ENCODE measurements around the gene SLC7A5.
A peak's percentile ranks its signal among the peaks of the same experiment; 100 is the strongest.
"Not testable (repeated sequence)": the region's sequence is repeated elsewhere in the genome, so short reads cannot be mapped to it uniquely, and the experiment has no call there.

Gene SLC7A5

DNA sequence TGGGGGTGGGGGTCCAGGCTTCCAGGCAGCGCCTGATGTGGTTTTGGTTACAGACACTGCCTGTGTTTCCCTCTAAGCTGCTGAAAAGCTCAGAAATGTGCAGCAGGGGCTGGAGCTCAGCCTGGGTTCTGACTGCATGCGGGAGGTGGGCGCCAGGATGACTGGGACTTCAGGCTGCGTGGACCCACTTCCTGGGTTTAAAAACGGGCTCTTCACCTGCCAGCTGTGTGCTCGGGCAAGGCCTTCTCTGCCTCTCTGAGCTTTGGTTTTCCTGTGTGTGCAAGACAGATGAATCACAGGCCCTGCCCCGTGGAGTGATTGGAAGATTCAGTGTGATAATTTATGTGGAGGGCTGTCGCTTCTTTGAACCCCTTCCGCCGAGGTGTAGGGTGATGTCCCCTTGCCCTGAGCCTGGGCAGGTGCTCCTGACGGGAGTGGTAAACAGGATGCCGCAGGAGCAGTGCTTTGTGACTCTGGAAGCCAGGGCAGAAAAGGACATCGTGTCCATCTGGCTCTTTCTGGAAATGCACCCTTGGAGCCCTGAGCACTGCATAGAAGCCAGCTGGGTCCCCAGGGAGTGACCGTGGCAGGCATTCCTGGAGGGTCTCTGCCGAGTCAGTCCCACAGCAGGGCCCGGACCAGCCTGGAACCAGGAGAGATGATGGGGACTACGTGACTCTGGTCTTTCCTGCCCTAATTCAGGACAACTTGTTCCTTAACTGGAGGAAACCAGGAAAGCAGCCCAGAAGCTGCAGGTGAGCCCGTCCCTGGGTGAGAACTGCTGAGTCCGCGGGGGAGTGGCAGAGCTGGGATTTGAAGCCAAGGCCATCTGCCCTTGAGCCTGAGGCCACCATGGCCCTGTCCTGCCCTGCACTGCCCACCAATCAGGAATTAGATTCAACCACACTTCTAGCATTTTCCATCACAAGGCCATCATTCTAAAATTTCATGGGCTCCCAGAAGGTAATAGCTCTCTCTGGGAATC, 28.5 kb upstream of the SLC7A5 start:
- no peak for DNase-seq (ENCODE audit: low read depth in 1 of 2, low spot score in 1 of 2)
- no peak for TF ChIP-seq JUND (IDR thresholded peaks at IDR 0.05; ENCODE audit: low read depth)
- in situ Hi-C loops (cut with HindIII; ENCODE audit: low pct_unique_long_range_greater_than_20kb, low sequenced_read_pairs): no loop called here

DNA sequence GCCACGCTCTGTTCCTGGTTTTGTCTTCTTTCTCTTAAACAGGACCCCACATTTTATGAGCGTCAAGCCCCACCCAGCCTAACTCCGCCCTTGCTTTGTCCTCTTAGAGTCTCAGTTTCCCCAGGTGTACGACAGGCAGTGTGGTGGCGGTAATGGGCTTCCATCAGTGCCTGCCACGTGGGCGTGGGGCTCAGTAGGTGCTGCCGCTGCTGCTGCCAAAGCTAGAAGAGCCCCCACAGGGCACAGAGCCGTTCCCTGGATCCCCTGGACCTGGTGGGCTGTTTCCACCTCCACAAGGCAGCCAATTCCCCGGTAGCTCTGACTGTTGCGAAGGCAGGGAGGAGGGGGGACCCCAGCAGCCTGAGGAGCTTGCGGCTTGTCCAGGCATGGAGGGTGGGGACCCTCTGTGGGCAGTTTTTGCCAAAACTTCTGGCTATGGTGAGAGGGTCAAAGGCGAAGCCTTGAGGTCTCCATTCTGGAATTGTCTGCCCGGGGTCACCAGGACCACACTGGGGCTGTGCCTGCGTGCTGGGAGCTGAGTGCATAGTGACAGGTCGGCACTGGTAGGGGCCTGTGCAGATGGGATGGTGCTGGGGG, 27.7 kb upstream of the SLC7A5 start:
- DNase-seq (ENCODE audit: low read depth in 1 of 2, low spot score in 1 of 2); in situ Hi-C loops (cut with HindIII; ENCODE audit: low pct_unique_long_range_greater_than_20kb, low sequenced_read_pairs): not testable (repeated sequence)

DNA sequence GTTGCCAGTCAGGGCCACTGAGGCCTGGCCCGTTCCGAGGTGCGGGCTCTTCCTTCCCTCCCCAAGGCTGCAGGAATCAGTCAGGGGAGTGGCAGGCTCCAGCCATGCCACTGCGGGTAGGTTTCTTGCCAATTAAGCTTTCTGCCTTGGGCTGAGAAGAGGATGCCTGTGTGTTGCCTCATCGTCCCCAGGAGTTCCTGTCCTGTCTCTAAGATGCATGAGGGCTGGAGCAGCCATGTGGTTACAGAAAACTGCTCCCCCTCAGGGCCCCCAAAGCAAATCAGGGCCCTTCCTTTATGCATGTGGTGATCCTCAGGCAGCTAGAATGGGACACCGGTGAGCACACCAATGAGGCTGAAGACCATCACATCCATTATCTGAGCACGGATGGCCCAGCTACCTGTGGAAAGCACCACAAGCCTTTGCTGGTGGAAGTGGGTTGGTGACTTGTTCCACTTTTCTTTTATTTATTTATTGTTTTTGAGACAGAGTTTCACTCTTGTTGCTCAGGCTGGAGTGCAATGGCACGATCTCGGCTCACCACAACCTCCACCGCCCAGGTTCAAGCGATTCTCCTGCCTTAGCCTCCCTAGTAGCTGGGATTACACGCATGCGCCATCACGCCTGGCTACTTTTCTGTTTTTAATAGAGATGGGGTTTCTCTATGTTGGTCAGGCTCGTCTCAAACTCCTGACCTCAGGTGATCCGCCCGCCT, 27.0 kb upstream of the SLC7A5 start:
- in situ Hi-C loops (cut with HindIII; ENCODE audit: low pct_unique_long_range_greater_than_20kb, low sequenced_read_pairs); DNase-seq (ENCODE audit: low read depth in 1 of 2, low spot score in 1 of 2): not testable (repeated sequence)

DNA sequence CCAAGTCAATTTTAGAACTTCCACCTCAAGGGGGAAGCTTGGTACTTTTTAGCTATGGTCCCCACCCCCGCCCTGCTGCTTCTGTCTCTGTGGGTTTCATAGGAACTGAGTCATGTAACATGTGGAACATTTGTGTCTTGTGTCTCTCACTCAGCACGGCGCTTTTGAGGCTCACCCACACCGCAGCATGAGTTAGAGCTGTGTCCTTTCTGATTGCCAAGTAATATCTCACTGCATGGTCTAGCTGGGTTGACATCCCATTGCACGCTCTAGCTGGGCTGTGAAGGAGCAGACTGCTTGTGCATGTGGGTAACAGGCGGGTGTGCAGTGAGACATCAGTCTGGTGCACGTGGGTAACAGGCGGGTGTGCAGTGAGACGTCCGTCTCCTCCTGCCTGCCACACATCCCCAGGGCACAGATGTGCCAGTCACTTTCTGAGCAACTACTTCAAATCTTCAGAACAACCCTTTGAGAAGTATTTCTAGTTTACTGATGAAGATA, 26.4 kb upstream of the SLC7A5 start:
- no peak for TF ChIP-seq JUND (IDR thresholded peaks at IDR 0.05; ENCODE audit: low read depth)
- no peak for DNase-seq (ENCODE audit: low read depth in 1 of 2, low spot score in 1 of 2)
- in situ Hi-C loops (cut with HindIII; ENCODE audit: low pct_unique_long_range_greater_than_20kb, low sequenced_read_pairs): no loop called here

DNA sequence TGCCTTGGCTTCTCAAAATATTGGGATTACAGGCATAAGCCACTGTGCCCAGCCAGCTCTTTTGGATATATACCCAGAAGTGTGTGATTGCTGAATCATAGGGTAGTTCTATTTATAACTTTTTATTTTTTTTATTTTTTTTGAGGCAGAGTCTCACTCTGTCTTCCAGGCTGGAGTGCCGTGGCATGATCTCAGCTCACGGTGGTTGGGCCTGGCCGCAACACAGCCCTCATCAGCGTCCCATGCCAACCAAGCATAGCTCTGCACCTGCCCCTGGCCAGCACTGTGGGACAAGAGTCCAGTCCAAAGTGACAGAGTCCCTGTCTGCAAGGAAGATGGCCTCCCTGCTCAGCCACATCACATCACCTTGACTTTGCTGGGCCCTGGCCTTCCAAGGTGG, 24.7 kb upstream of the SLC7A5 start:
- DNase-seq (ENCODE audit: low read depth in 1 of 2, low spot score in 1 of 2); in situ Hi-C loops (cut with HindIII; ENCODE audit: low pct_unique_long_range_greater_than_20kb, low sequenced_read_pairs): not testable (repeated sequence)

DNA sequence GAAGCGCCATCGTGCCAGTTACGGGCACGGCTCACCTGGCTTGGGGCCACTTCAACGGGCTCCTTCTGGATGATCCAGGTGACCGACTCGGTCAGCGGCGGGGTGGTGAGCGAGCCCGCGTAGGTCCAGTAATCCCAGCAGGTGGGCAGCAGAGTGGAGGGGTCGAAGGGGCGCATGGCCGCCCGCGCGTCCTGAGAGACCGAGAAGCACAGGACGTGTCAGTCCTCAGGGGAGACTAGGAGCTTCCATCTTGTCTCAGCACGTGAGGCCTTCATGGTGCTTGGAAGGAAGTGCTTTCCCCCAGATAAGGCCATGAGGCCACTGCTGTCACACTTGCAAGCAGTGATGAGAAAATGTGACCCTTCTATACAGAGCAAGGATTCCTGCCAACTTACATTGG, 22.5 kb upstream of the SLC7A5 start:
- in situ Hi-C loops (cut with HindIII; ENCODE audit: low pct_unique_long_range_greater_than_20kb, low sequenced_read_pairs): no loop called here
- no peak for DNase-seq (ENCODE audit: low read depth in 1 of 2, low spot score in 1 of 2)
- TF ChIP-seq JUND (IDR thresholded peaks at IDR 0.05; ENCODE audit: low read depth): no peak

DNA sequence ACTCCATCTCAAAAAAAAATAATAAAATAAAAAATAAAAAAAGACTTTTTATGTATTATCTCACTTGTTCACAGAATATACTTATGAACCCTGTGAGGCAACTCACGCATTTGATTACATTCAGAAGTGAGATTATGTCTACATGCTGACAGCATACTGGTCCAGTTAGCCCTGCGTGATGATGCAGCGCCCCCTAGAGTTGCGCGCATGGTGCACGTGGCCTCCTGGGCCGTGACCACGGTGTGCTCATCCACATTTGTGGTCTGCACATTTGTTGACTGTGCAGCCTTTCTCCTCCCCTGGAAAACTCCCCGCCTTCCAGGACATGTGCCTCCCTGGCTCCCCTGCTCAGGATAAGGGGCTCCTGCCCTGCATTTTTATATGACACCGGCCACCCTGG, 20.5 kb upstream of the SLC7A5 start:
- in situ Hi-C loops (cut with HindIII; ENCODE audit: low pct_unique_long_range_greater_than_20kb, low sequenced_read_pairs): not testable (repeated sequence)
- DNase-seq (ENCODE audit: low read depth in 1 of 2, low spot score in 1 of 2): peak in 1 of 2 experiments; percentile 64

DNA sequence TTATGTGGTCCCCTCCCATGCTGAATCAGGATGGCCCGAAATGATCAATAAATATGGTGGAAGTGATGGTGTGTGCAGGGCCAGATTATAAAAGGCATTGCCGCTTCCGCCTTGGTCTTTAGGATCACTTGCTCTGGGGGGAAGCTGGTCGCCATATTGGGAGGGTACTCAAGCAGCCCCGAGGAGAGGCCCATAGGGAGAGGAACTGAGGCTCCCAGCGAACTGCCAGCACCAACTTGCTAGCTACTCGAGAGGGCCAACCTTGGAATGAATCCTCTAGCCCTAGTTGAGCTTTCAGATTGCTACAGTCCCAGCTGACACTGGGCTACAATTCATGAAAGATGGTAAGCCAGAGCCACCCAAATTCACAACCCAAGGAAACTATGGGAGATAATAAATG, 19.0 kb upstream of the SLC7A5 start:
- DNase-seq (ENCODE audit: low read depth in 1 of 2, low spot score in 1 of 2); in situ Hi-C loops (cut with HindIII; ENCODE audit: low pct_unique_long_range_greater_than_20kb, low sequenced_read_pairs): not testable (repeated sequence)

DNA sequence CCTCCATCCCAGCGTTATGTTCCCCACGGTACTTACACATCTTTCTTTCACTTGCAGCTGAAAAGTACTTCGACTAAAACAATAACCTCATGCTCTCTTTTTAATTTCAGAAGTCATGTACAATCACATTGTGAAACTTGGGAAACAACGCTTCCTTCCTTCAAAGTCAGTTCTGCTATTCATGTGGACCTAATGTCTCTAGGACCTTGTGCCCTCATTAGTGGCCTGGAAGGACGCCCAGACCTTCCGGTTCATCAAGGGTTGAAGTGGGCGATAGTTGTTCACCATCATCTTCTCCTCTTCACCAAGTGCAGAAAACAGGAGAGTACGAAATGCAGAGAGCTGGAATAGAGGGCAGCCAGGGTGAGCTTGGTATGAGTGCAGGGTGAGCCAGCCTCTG, 18.6 kb upstream of the SLC7A5 start:
- DNase-seq (ENCODE audit: low read depth in 1 of 2, low spot score in 1 of 2); in situ Hi-C loops (cut with HindIII; ENCODE audit: low pct_unique_long_range_greater_than_20kb, low sequenced_read_pairs): not testable (repeated sequence)

DNA sequence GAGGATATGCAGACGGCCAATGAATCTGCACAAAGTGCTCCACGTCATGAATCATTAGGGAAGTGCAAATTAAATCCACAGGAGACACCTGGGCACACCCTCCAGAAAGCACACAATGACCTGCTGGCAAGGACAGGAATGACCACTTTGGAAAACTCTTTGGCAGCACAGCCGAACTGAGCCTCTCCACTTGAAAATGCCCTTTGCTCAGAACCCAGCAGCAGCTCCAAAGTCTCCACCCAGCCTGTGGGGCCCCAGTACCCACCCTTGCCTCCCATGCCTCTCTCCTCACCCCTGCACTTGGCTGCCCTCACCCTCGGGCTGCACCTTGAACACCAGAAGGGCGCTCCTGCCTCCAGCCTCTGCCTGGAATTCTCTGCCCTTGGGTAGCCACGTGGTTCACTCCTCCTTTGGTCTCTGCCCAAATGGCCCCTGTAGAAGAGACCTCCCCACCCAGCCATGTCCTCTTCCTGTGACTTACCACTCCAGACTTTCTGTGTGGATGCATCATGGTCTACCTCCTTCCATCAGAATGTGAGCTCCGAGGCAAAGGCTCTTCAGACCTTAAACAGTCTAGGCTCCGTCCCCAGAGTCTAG, 16.2 kb upstream of the SLC7A5 start:
- DNase-seq (ENCODE audit: low read depth in 1 of 2, low spot score in 1 of 2): peak in 1 of 2 experiments; percentile 93
- in situ Hi-C loops (cut with HindIII; ENCODE audit: low pct_unique_long_range_greater_than_20kb, low sequenced_read_pairs): not testable (repeated sequence)

DNA sequence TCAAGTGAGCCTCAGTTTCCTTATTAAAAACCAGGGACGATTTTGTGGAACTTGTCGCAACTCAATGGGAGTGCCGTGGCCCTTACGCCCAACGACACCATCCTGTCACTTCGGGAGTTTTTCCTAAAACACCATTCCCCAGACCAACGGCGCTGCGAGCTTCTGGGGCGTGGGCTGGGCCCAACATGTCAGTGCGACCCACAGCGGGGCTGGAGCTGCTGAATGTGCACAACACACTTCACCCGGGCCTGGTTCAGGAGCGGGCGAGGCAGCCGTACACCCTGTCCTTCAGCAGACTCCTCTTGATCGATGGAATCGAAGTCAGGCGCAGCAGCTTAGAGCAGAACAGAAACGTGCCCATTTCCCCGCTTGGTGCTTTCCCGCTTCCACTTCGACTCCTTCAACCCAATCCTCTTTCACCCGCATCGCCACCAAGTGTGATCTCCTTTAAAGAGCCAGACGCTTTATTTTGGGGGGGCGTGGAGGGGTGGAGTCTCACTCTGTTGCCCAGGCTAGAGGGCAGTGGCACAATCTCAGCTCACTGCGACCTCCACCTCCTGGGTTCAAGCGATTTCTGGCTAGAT, 13.2 kb upstream of the SLC7A5 start:
- no peak for DNase-seq (ENCODE audit: low read depth in 1 of 2, low spot score in 1 of 2)
- TF ChIP-seq JUND (IDR thresholded peaks at IDR 0.05; ENCODE audit: low read depth): no peak
- in situ Hi-C loops (cut with HindIII; ENCODE audit: low pct_unique_long_range_greater_than_20kb, low sequenced_read_pairs): no loop called here

All from T47D (cell line).